ENCODE data around the gene NSMCE1. TPM values are rescaled to one million over a fixed set of nuclear protein-coding genes. Genes with fewer than 3 reads are reported as not detected.
A peak's percentile ranks its signal among the peaks of the same experiment; 100 is the strongest.
"Not testable (repeated sequence)": the region's sequence is repeated elsewhere in the genome, so short reads cannot be mapped to it uniquely, and the experiment has no call there.

NSMCE1 gene
- total RNA-seq, 1 experiment from 2014 or later: 19.3 TPM

- Histone ChIP-seq H3K23me2 (ENCODE audit: insufficient read length, low read depth, low read length, poor library complexity, severe bottlenecking) (peaks cover 3% of the 10 kb centered on the region), H3K23ac (ENCODE audit: insufficient read length, low read depth, low read length) (no peak overlapping the region), H2BK12ac (ENCODE audit: insufficient read length, low read depth, low read length) (no peak overlapping the region), H3K79me1 (ENCODE audit: insufficient read depth, low read depth, low read length, poor library complexity, severe bottlenecking) (no peaks in the 10 kb centered on the region), H3K79me2 (ENCODE audit: insufficient read depth, low read length) (no peaks in the 10 kb centered on the region), H3K56ac (ENCODE audit: insufficient read length, low read depth, low read length) (no peak overlapping the region), H2BK5ac (ENCODE audit: insufficient read length, low read length) (no peak overlapping the region), H3T11ph (ENCODE audit: low read length) (no peak overlapping the region), H2AFZ (ENCODE audit: low read length) (no peak overlapping the region), H2BK15ac (ENCODE audit: low read depth, low read length) (no peak overlapping the region), H4K5ac (ENCODE audit: insufficient read length, low read depth, low read length) (no peak overlapping the region), H3K4me1 (ENCODE audit: insufficient read depth, low read length) (no peaks in the 10 kb centered on the region; the same call in 1 of the 2 replicates), H4K20me1 (ENCODE audit: control insufficient read depth, insufficient read depth, insufficient read length) (no peaks in the 10 kb centered on the region), H3K4me2 (ENCODE audit: insufficient read depth, insufficient read length, low read length) (peak overlapping the region; percentile 67), H2BK120ac (ENCODE audit: low read depth, low read length, poor library complexity, severe bottlenecking) (no peak overlapping the region), H3K14ac (ENCODE audit: insufficient read depth, low read length) (no peak overlapping the region), H3K27ac (ENCODE audit: insufficient read length, low read depth, low read length) (peak overlapping the region; percentile 59), H4K8ac (replicated peaks; ENCODE audit: insufficient read length, low read depth, low read length) (no peak overlapping the region), H2BK20ac (ENCODE audit: low read depth, low read length, poor library complexity, severe bottlenecking) (no peak overlapping the region), H2AK5ac (ENCODE audit: insufficient read length, low read length) (no peak overlapping the region), H3K18ac (ENCODE audit: insufficient read length, low read depth, low read length) (no peak overlapping the region), H3K9ac (ENCODE audit: extremely low read depth, insufficient read length, low read length) (peak overlapping the region; percentile 9), H3K9me3 (ENCODE audit: control insufficient read depth, low read depth, low read length) (no peaks in the 10 kb centered on the region), H4K91ac (ENCODE audit: insufficient read length, low read depth, low read length) (no peak overlapping the region), H3K4ac (ENCODE audit: low read depth, low read length) (no peak overlapping the region), H3K27me3 (ENCODE audit: insufficient read depth, low read length) (no peaks in the 10 kb centered on the region)
- no peaks in the 10 kb centered on the region; the same call in 1 of the 2 replicates for H3K27me3 Mint-ChIP-seq (ENCODE audit: low read depth)
- H3K4me1 Mint-ChIP-seq: peaks cover 21 to 26% of the 10 kb centered on the region in 2 experiments
- peak overlapping the region; percentile 96 to 97 for H3K4me3 Mint-ChIP-seq
- no peaks in the 10 kb centered on the region for H3K36me3 Mint-ChIP-seq (ENCODE audit: insufficient read depth in 1 of 3, low read depth in 3 of 3)
- no peak for DNase-seq
- WGBS (ENCODE audit: extremely low coverage, insufficient read length, low lambda C conversion rate): no CpG with 5 or more reads among the region's 19 CpGs
- peaks cover 3 to 4% of the 10 kb centered on the region in 2 experiments; a peak in 2 of 5 replicates for H3K9me3 Mint-ChIP-seq
- TF ChIP-seq CTCF (conservative IDR thresholded peaks at IDR 0.05): no peak
- peak overlapping the region; percentile 100; a peak in 6 of 7 replicates for H3K27ac Mint-ChIP-seq
Observed at GRCh38 chr16:27202923-27203506, 65.6 kb downstream of the NSMCE1 start.

- H3K79me1 ChIP-seq (ENCODE audit: insufficient read depth, low read depth, low read length, poor library complexity, severe bottlenecking); H4K91ac ChIP-seq (ENCODE audit: insufficient read length, low read depth, low read length); H4K8ac ChIP-seq (replicated peaks; ENCODE audit: insufficient read length, low read depth, low read length); H2AFZ ChIP-seq (ENCODE audit: low read length); H3K14ac ChIP-seq (ENCODE audit: insufficient read depth, low read length); H2BK12ac ChIP-seq (ENCODE audit: insufficient read length, low read depth, low read length); H3K9ac ChIP-seq (ENCODE audit: extremely low read depth, insufficient read length, low read length); H3K27ac ChIP-seq (ENCODE audit: insufficient read length, low read depth, low read length); H2BK15ac ChIP-seq (ENCODE audit: low read depth, low read length); H2AK5ac ChIP-seq (ENCODE audit: insufficient read length, low read length); H3K36me3 Mint-ChIP-seq (ENCODE audit: insufficient read depth in 1 of 3, low read depth in 3 of 3); H3K4me1 ChIP-seq (ENCODE audit: insufficient read depth, low read length); H2BK5ac ChIP-seq (ENCODE audit: insufficient read length, low read length); H3K27me3 ChIP-seq (ENCODE audit: insufficient read depth, low read length); H2BK120ac ChIP-seq (ENCODE audit: low read depth, low read length, poor library complexity, severe bottlenecking); DNase-seq; H2BK20ac ChIP-seq (ENCODE audit: low read depth, low read length, poor library complexity, severe bottlenecking); H3T11ph ChIP-seq (ENCODE audit: low read length); H3K79me2 ChIP-seq (ENCODE audit: insufficient read depth, low read length); H3K23me2 ChIP-seq (ENCODE audit: insufficient read length, low read depth, low read length, poor library complexity, severe bottlenecking); H4K5ac ChIP-seq (ENCODE audit: insufficient read length, low read depth, low read length); H3K9me3 ChIP-seq (ENCODE audit: control insufficient read depth, low read depth, low read length); H3K4me2 ChIP-seq (ENCODE audit: insufficient read depth, insufficient read length, low read length); H3K27me3 Mint-ChIP-seq (ENCODE audit: low read depth); H4K20me1 ChIP-seq (ENCODE audit: control insufficient read depth, insufficient read depth, insufficient read length); H3K56ac ChIP-seq (ENCODE audit: insufficient read length, low read depth, low read length); H3K23ac ChIP-seq (ENCODE audit: insufficient read length, low read depth, low read length); H3K4ac ChIP-seq (ENCODE audit: low read depth, low read length); H3K18ac ChIP-seq (ENCODE audit: insufficient read length, low read depth, low read length); H3K9me3 Mint-ChIP-seq; H3K27ac Mint-ChIP-seq: not testable (repeated sequence)
- no CpG with 5 or more reads among the region's 3 CpGs for WGBS (ENCODE audit: extremely low coverage, insufficient read length, low lambda C conversion rate)
- peaks cover 24 to 29% of the 10 kb centered on the region in 2 experiments for H3K4me1 Mint-ChIP-seq
- peak overlapping the region in 1 of 2 experiments; percentile 14; a peak in 1 of 5 replicates for H3K4me3 Mint-ChIP-seq
Observed at GRCh38 chr16:27200914-27201313, 67.7 kb downstream of the NSMCE1 start.

All from H9 (cell line).